Activated CD4-positive, alpha-beta T cell treated with anti-CD3 and anti-CD28 coated beads, Interleukin-2, amount 10 ng/mL, durations not matched to agents 24 days and 14 days (primary cell): ENCODE measurements around the gene SAMD4A. TPM values are rescaled to one million over a fixed set of nuclear protein-coding genes. Genes with fewer than 3 reads are reported as not detected.

ENCODE experiments used
- DNase-seq: peaks from one replicate; pipeline ENCODE4 v3.0.0; 2022
- H3K27ac Mint-ChIP-seq: one replicate; pipeline ENCODE4 v1.8.0; 2022; ENCODE audit warnings: mild to moderate bottlenecking, mixed read lengths
- H3K27me3 Mint-ChIP-seq: one replicate; pipeline ENCODE4 v1.8.0; 2022; ENCODE audit warnings: mixed read lengths
- H3K36me3 Mint-ChIP-seq: one replicate; pipeline ENCODE4 v1.8.0; 2022; ENCODE audit warnings: low read depth, mild to moderate bottlenecking, mixed read lengths
- H3K4me1 Mint-ChIP-seq: one replicate; pipeline ENCODE4 v1.8.0; 2021; ENCODE audit warnings: mixed read lengths
- H3K4me3 Mint-ChIP-seq: one replicate; pipeline ENCODE4 v1.8.0; 2022; ENCODE audit warnings: mild to moderate bottlenecking, moderate library complexity, mixed read lengths
- H3K9me3 Mint-ChIP-seq: one replicate; pipeline ENCODE4 v1.8.0; 2021; ENCODE audit warnings: mixed read lengths
- intact Hi-C: fragments of 100-400 bp; cut with micrococcal nuclease; formaldehyde crosslinking; loops from one replicate; pipeline ENCODE4 v1.15.1; 2023
- total RNA-seq: library from RNA; stranded (reverse); gene quantifications from 2 replicates; pipeline ENCODE4 v1.2.3, GENCODE V29; 2022

The SAMD4A gene
- total RNA-seq, 1 donor from 2014 or later: 4.6 TPM

- Mint-ChIP-seq H3K27ac (no peak overlapping the region), H3K4me1 (peaks cover 6% of the 10 kb centered on the region), H3K36me3 (peaks cover 2% of the 10 kb centered on the region), H3K4me3 (no peak overlapping the region), H3K27me3 (peaks cover 33% of the 10 kb centered on the region), H3K9me3 (no peaks in the 10 kb centered on the region)
- DNase-seq: no peak
- intact Hi-C loops: no loop called here
Measured at GRCh38 chr14:54698966-54699530, 132.1 kb downstream of the SAMD4A start.

GRCh38 chr14:54699735-54700134, 132.8 kb downstream of the SAMD4A start:
- no peak overlapping the region for H3K4me3 Mint-ChIP-seq
- DNase-seq: no peak
- H3K27me3 Mint-ChIP-seq: peaks cover 30% of the 10 kb centered on the region
- H3K9me3 Mint-ChIP-seq: no peaks in the 10 kb centered on the region
- no peak overlapping the region for H3K27ac Mint-ChIP-seq
- peaks cover 2% of the 10 kb centered on the region for H3K36me3 Mint-ChIP-seq
- peaks cover 6% of the 10 kb centered on the region for H3K4me1 Mint-ChIP-seq
- intact Hi-C loops: no loop called here

GRCh38 chr14:54700717-54701116, 133.8 kb downstream of the SAMD4A start:
- no peak for DNase-seq
- no peak overlapping the region for H3K4me3 Mint-ChIP-seq
- intact Hi-C loops: no loop called here
- peaks cover 6% of the 10 kb centered on the region for H3K4me1 Mint-ChIP-seq
- H3K27me3 Mint-ChIP-seq: peaks cover 30% of the 10 kb centered on the region
- H3K36me3 Mint-ChIP-seq: peaks cover 2% of the 10 kb centered on the region
- no peak overlapping the region for H3K27ac Mint-ChIP-seq
- H3K9me3 Mint-ChIP-seq: no peaks in the 10 kb centered on the region

DNA sequence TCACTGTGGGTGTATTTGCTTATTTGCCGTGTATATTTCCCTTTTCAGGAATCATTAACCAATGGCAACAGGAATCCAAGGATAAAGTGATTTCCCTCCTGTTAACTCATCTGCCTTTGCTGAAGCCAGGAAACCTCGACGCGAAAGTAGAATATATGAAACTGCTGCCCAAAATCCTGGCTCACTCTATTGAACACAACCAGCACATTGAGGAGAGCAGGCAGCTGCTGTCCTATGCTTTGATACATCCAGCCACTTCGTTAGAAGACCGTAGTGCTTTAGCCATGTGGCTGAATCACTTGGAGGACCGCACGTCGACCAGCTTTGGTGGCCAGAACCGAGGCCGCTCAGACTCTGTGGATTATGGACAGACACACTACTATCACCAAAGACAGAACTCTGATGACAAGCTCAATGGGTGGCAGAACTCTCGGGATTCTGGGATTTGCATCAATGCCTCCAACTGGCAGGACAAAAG, 135.1 kb downstream of the SAMD4A start:
- DNase-seq: no peak
- Mint-ChIP-seq H3K27me3 (peaks cover 30% of the 10 kb centered on the region), H3K9me3 (no peaks in the 10 kb centered on the region), H3K27ac (no peak overlapping the region), H3K4me1 (peaks cover 6% of the 10 kb centered on the region), H3K36me3 (peaks cover 5% of the 10 kb centered on the region), H3K4me3 (no peak overlapping the region)
- intact Hi-C loops: no loop called here

DNA sequence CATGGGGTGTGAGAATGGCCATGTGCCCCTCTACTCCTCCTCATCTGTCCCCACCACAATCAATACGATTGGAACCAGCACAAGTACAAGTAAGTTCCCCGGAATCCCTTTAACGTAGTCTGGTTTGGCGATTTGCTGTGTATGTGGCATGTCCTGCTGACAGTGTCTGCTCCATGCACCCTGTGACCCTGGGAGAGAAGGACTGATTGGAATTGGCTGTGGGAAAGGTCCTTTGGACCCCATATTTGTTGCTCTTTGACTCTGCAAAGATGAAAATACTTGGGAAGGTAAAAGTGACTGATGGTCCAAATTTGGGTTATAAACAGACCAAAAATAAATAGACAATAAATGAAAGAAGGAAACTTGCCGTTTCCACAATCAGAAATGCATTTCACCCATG, 135.6 kb downstream of the SAMD4A start:
- Mint-ChIP-seq H3K9me3 (no peaks in the 10 kb centered on the region), H3K27me3 (peaks cover 27% of the 10 kb centered on the region), H3K36me3 (peaks cover 5% of the 10 kb centered on the region), H3K4me3 (no peak overlapping the region), H3K27ac (no peak overlapping the region), H3K4me1 (peaks cover 6% of the 10 kb centered on the region)
- intact Hi-C loops: no loop called here
- no peak for DNase-seq

- no peak overlapping the region for H3K27ac Mint-ChIP-seq
- DNase-seq: no peak
- peaks cover 6% of the 10 kb centered on the region for H3K4me1 Mint-ChIP-seq
- no peaks in the 10 kb centered on the region for H3K9me3 Mint-ChIP-seq
- H3K27me3 Mint-ChIP-seq: peaks cover 25% of the 10 kb centered on the region
- H3K36me3 Mint-ChIP-seq: peaks cover 5% of the 10 kb centered on the region
- H3K4me3 Mint-ChIP-seq: no peak overlapping the region
- intact Hi-C loops: no loop called here
Measured at GRCh38 chr14:54703082-54703481, 136.2 kb downstream of the SAMD4A start.

DNA sequence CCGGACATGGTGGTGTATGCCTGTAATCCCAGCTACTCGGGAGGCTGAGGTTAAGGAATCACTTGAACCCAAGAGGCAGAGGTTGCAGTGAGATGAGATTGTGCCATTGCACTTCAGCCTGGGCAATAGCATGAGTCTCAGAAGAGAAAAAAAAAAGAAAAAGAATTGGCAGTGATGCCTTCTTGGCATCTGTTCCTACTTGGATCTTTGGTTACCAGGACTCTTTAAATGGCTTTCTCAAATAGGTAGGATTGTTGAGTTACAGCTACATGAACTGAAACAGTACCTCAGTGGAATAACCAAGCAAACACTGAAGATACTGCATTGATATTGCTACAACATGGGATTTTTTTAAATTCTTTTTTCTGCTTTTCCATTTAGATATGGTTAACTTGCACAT, 136.8 kb downstream of the SAMD4A start:
- no peak overlapping the region for H3K4me3 Mint-ChIP-seq
- peaks cover 5% of the 10 kb centered on the region for H3K36me3 Mint-ChIP-seq
- H3K4me1 Mint-ChIP-seq: peaks cover 6% of the 10 kb centered on the region
- no peaks in the 10 kb centered on the region for H3K9me3 Mint-ChIP-seq
- H3K27me3 Mint-ChIP-seq: peaks cover 21% of the 10 kb centered on the region
- no peak for DNase-seq
- intact Hi-C loops: no loop called here
- no peak overlapping the region for H3K27ac Mint-ChIP-seq

DNA sequence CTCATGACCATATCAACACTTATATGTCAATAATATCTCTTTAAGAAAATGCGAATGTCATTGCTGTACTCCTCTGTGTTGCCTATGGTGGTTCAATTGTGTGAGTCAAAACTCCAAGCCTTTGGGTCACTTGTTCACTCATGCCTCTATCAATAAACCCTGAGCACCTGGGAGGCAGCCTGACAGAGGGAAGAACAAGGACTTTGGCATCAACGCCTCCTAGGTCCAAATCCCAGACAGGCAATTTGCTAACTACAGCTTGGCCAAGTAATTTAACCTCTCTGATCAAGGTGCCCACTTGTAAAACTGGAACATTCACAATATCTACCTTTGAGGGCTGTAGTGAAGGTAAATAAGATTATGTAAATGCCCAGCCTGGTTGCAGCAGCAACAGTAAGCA, 137.8 kb downstream of the SAMD4A start:
- no peak for DNase-seq
- intact Hi-C loops: no loop called here
- peaks cover 5% of the 10 kb centered on the region for H3K36me3 Mint-ChIP-seq
- H3K27ac Mint-ChIP-seq: no peak overlapping the region
- peaks cover 16% of the 10 kb centered on the region for H3K27me3 Mint-ChIP-seq
- H3K9me3 Mint-ChIP-seq: no peaks in the 10 kb centered on the region
- H3K4me3 Mint-ChIP-seq: no peak overlapping the region
- H3K4me1 Mint-ChIP-seq: peaks cover 6% of the 10 kb centered on the region

DNA sequence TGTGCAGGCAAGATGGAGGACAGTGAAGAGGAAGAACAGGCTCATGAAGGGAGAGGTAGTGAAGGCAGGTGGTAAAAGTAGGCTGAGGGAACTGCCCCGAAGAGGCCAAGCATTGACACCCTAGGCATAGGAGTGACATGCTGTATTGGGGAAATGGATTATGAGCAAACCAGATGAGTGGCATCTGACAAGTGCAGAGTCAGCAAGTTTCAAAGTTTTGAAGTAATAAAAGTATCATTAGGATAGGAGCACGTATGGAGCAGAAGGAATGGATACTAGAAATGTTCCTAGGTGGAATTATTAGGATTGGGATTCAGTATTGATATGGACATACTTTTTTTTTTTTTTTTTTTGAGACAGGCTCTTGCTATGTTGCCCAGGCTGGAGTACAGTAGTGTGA, 139.8 kb downstream of the SAMD4A start:
- intact Hi-C loops: no loop called here
- Mint-ChIP-seq H3K4me1 (peaks cover 7% of the 10 kb centered on the region), H3K4me3 (no peak overlapping the region), H3K36me3 (peaks cover 7% of the 10 kb centered on the region), H3K9me3 (peaks cover 5% of the 10 kb centered on the region), H3K27ac (no peak overlapping the region), H3K27me3 (peaks cover 10% of the 10 kb centered on the region)
- DNase-seq: no peak

GRCh38 chr14:54708161-54708560, 141.2 kb downstream of the SAMD4A start:
- peaks cover 4% of the 10 kb centered on the region for H3K27me3 Mint-ChIP-seq

GRCh38 chr14:54708982-54709381, 142.1 kb downstream of the SAMD4A start:
- peaks cover 12% of the 10 kb centered on the region for H3K4me1 Mint-ChIP-seq
- peaks cover 5% of the 10 kb centered on the region for H3K9me3 Mint-ChIP-seq
- no peak overlapping the region for H3K27ac Mint-ChIP-seq
- no peak overlapping the region for H3K4me3 Mint-ChIP-seq
- peaks cover 4% of the 10 kb centered on the region for H3K27me3 Mint-ChIP-seq
- intact Hi-C loops: no loop called here
- no peak for DNase-seq
- peaks cover 5% of the 10 kb centered on the region for H3K36me3 Mint-ChIP-seq

More at GRCh38 chr14:54708161-54708560, 141.2 kb downstream of the SAMD4A start:
- DNase-seq: no peak
- Mint-ChIP-seq H3K4me3 (no peak overlapping the region), H3K9me3 (peaks cover 5% of the 10 kb centered on the region), H3K27ac (no peak overlapping the region), H3K4me1 (peaks cover 12% of the 10 kb centered on the region), H3K36me3 (peaks cover 5% of the 10 kb centered on the region)
- intact Hi-C loops: no loop called here

DNA sequence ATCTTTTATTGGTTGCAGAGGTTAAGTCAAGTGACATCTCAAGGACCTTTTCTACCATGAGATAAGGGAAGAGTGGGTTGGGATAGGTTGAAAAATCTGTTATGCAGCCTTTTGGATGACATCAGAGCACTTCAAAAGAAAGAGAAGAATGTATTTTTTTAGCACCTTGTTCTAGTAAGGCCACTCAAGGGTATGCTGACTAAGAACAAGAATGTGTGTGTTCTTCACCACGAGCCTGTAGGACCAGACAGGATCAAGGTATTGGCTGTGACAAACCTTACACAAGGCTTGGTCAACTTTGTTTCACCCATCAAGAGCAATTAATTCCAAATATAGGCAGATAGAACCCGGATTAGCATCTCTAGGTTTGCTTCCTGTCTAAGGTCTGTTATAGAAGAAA, 142.5 kb downstream of the SAMD4A start:
- peaks cover 5% of the 10 kb centered on the region for H3K9me3 Mint-ChIP-seq
- H3K4me1 Mint-ChIP-seq: peaks cover 12% of the 10 kb centered on the region
- H3K27ac Mint-ChIP-seq: no peak overlapping the region
- intact Hi-C loops: no loop called here
- peaks cover 5% of the 10 kb centered on the region for H3K27me3 Mint-ChIP-seq
- peaks cover 5% of the 10 kb centered on the region for H3K36me3 Mint-ChIP-seq
- no peak for DNase-seq
- no peak overlapping the region for H3K4me3 Mint-ChIP-seq

DNA sequence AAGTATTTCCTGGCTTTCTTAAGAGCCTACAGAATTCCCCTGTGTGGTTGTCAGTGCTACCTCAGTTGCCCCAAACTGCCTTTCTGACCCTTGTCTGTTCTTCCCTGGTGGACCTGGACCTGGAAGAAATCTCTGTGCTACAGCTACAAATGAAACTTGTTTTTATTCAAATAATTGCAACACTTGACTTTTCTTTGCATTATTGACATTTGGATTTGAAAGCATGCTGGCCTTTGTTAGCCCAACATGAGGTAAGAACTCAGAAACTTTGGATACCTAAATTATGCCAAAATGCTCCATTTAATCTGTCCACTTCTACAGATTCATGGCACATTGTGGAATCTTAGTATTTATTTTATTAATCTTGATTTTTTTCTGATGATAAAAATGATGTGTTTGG, 142.9 kb downstream of the SAMD4A start:
- intact Hi-C loops: no loop called here
- Mint-ChIP-seq H3K9me3 (peaks cover 5% of the 10 kb centered on the region), H3K27ac (no peak overlapping the region), H3K27me3 (peaks cover 7% of the 10 kb centered on the region), H3K36me3 (peaks cover 5% of the 10 kb centered on the region), H3K4me1 (peaks cover 12% of the 10 kb centered on the region), H3K4me3 (no peak overlapping the region)
- no peak for DNase-seq

DNA sequence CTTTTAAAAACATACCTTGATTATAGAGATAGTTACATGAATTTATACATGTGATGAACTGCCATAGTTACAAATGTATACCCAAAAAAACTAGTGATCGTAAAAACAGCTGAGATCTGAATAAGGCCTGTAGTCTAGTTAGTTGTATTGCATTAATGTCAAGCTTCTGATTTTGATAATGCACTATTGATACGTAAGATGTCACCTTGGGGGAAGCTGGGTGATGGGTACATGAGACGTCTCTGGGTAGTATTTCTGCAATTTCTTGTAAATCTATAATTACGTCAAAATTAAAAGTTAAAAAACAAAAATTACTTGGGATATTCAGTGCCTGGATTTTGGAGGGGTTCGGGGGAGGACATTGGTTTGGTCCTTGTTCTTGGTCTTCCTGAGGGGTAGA, 144.4 kb downstream of the SAMD4A start:
- no peak for DNase-seq
- Mint-ChIP-seq H3K27ac (no peak overlapping the region), H3K36me3 (peaks cover 5% of the 10 kb centered on the region), H3K27me3 (peaks cover 13% of the 10 kb centered on the region), H3K9me3 (peaks cover 5% of the 10 kb centered on the region), H3K4me3 (no peak overlapping the region), H3K4me1 (peaks cover 15% of the 10 kb centered on the region)
- intact Hi-C loops: no loop called here

- peaks cover 2% of the 10 kb centered on the region for H3K36me3 Mint-ChIP-seq
- peak; percentile 67 for DNase-seq
- H3K4me1 Mint-ChIP-seq: peaks cover 15% of the 10 kb centered on the region
- peaks cover 5% of the 10 kb centered on the region for H3K9me3 Mint-ChIP-seq
- H3K27ac Mint-ChIP-seq: no peak overlapping the region
- intact Hi-C loops: no loop called here
- peaks cover 16% of the 10 kb centered on the region for H3K27me3 Mint-ChIP-seq
- H3K4me3 Mint-ChIP-seq: no peak overlapping the region
Measured at GRCh38 chr14:54711812-54712464, 145.0 kb downstream of the SAMD4A start.
